Sciatic nerve (tissue), 2 donors: ENCODE data around the gene ANXA4. TPM values are rescaled to one million over a fixed set of nuclear protein-coding genes. Genes with fewer than 3 reads are reported as not detected.
"Not testable (repeated sequence)": the region's sequence is repeated elsewhere in the genome, so short reads cannot be mapped to it uniquely, and the experiment has no call there.

Source experiments
- ATAC-seq: fragments of 200-7000 bp; cut with Tn5 transposase; one replicate; pipeline ENCODE4 v1.9.1; 2020; ENCODE audit warnings: mild to moderate bottlenecking, moderate library complexity
- DNase-seq: peaks from one replicate; pipeline ENCODE4 v3.0.0-alpha.2; 2020; ENCODE audit warnings: low spot score
- intact Hi-C: fragments of 100-400 bp; cut with DNase I; formaldehyde crosslinking; loops from one replicate; pipeline ENCODE4 v1.14.2; 2022
- total RNA-seq: library from RNA; stranded (reverse); fragmentation: NEBNext Ultra II Directional; extraction: Animal tissue kit (Norgen Biotek cat#: 25700); gene quantifications from one replicate; pipeline ENCODE4 v1.2.1, GENCODE V29; 2021
- donor health status: DM: no; HTN: no; CAD: no.
- donor health status: DM: no; HTN: no; CAD: no.

The ANXA4 gene
- total RNA-seq, 1 donor from 2014 or later, result 117 TPM

DNA sequence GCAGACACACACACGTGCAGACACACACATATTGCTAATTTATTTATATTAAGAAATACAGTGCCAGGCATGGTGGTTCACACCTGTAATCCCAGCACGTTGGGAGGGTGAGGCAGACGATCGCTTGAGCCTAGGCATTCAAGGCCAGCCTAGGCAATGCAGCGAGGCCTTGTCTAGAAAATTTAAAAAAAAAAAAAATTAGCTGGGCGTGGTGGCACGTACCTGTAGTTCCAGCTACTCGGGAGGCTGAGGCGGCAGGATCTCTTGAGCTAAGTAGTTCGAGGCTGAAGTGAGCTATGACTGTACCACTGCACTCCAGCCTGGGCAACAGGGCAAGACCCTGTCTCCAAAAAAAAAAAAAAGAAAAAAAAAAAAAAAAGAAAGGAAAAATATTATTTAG, 28.8 kb downstream of the ANXA4 start:
- DNase-seq (no peak), ATAC-seq (no peak)
- intact Hi-C loops, result no loop called here

DNA sequence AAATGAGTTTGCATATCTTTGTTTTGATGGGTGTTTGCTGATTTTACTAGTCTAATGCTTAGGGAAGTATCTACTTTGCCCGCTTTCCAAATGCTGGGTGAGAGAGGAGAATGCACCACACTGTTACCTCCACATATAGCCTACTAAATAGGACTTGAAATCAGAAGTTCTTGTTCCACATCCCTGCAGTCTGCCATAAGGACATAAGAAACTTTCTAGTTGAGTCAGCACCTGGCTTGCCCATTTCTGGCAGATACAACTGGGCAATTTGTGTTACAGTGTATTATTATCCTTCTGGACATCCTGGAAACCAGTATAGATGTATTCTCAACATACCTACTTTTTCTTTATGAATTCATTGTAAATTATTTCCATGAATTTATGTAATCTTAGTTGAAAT, 29.5 kb downstream of the ANXA4 start:
- ATAC-seq (no peak), DNase-seq (no peak)
- intact Hi-C loops, result no loop called here

DNA sequence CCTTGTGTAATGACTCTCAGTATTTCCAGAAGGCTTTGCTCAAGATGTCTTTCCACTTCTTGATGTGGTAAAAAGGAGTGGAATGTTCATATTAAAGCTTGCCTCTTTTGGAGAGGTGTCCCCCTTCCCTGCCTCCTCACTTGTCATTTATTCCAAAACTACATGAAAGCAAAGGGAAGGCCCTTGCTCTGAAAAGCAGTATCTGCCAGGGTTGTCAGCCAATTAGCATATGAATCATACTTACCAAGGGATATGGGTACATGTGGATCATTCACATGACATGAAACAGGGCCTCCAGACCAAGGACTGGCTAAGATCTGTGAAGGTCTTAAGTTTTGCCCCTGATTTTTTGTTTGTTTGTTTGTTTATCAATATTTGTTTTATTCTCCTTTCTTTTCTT, 31.3 kb downstream of the ANXA4 start:
- intact Hi-C loops, result no loop called here
- DNase-seq (no peak), ATAC-seq (peak; percentile 41)

DNA sequence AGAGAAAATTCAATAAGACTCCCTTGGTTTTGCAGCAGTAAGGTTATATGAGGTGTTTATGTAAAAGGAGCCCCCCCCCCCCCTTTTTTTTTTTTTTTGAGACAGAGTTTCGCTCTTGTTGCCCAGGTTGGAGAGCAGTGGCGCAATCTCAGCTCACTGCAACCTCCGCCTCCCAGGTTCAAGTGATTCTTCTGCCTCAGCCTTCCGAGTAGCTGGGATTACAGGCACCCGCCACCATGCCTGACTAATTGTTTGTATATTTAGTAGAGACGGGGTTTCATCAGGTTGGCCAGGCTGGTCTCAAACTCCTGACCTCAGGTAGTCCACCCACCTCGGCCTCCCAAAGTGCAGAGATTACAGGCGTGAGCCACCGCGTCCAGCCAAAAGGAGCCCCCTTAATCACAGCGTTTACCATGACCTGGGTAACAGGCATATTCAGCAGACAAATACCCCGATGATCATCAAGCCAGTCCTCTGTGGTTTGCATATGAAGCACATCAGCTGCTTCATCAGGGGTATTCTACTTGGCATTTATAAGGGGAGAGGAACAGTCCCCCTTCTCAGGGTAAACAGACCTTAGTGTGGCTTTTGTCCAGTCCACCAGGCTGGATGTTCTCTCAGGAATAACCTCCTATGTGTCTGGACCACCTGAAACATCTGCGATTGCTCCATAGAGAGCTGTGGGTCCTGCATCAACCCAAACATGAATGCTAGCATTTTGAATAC, 32.5 kb downstream of the ANXA4 start:
- intact Hi-C loops, DNase-seq: not testable (repeated sequence)

DNA sequence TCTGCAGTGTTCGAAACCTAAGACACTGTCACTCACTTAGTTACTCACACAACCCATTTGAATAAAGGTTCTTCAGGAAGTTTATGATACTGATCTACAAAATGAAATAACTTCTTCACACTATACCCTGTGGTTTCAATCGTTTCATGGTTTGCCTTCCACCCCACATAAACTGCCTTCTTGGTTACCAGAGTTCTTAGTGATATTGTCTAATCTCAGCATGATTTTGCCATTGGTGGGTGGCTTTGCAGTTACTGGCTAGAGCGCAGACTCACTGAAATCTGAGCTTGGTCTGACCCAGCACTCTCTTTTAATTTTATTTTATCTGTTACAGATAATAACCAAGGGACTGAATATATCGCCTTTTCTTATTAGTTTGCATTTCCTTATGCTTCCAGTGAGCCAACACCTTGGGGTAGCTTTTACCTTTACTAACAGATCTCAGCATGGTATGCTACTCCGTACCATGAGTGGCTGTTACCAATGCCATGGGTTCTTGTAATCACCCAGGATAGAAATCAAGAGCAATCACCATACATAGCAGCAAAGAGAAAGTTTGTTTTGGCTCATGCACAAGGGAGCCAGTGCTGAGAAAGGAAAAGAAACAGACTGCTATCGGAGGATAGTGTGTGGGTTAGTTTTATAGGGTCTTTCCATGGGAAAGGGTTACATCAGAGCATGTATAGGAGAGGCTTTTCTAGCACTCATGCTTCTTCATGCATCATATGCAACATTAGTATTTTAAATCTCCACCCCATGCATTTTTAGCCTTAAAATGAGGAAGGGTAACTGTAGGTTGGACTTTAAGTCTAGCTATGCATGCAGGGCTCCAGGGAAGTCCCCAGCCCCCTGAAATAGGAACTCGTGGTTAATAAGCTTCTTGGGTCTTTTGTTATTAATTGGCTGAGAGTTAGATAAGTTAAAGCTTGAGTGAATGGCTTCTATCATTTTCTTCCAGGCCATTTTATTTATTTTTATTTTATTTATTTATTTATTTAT, 33.3 kb downstream of the ANXA4 start:
- DNase-seq (no peak), ATAC-seq (no peak)
- intact Hi-C loops, result no loop called here

More for the DNA sequence above, 32.5 kb downstream of the ANXA4 start:
- not testable (repeated sequence) for ATAC-seq

DNA sequence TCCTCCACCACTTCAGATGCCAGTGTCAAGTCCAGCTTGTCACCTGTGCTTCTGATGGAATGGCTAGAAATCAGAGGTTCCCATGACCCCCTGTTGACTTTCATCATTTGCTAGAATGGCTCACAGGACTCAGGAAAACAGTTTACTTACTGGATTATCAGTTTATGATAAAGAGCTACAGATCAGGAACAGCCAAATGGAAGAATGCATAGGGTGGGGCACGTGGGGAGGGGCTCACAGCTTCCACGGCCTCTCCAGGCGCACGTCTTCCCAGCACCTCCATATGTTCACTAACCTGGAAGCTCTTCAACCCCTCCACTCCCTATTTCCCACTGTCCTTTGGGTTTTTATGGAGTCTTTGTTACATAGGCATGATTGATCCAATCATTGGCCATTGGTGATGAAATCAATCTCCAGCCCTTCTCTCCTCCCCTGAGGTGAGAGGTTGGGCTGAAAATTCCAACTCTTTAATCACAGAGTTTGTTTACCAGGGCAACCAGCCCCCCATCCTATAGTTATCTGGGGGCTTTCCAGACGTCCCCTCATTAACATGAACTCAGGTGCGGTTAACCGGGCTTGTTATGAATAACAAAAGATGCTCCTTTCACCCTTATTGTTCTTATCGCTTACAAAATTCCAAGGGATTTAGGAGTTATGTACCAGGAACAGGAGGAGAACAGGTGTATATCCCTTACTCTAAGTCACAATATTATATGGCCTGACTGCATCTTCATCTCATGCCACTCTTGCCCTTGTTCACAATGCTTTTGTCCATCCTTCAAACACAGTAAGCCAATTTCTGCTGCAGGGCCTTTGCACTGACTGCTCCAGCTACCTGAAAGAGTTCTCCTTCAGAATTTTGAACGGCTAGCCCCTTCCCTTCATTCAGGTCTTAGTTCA, 35.2 kb downstream of the ANXA4 start:
- intact Hi-C loops, result no loop called here
- ATAC-seq, result no peak

DNA sequence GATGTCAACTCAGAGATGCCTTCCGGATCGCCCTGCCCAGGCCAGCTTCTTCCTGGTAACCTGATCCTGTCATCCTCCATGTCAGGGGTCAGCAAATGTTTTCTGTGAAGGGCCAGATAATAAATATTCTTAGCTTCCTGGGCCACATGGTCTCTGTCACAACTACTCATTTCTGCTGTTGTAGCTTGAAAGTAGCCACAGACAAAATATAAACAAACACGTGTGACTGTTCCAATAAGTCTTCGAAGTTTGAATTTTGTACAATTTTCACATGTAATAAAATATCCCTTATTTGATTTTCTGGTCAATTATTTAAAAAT, 35.8 kb downstream of the ANXA4 start:
- intact Hi-C loops, result no loop called here
- ATAC-seq (no peak), DNase-seq (no peak)

More for the DNA sequence above, 35.2 kb downstream of the ANXA4 start:
- no peak for DNase-seq

DNA sequence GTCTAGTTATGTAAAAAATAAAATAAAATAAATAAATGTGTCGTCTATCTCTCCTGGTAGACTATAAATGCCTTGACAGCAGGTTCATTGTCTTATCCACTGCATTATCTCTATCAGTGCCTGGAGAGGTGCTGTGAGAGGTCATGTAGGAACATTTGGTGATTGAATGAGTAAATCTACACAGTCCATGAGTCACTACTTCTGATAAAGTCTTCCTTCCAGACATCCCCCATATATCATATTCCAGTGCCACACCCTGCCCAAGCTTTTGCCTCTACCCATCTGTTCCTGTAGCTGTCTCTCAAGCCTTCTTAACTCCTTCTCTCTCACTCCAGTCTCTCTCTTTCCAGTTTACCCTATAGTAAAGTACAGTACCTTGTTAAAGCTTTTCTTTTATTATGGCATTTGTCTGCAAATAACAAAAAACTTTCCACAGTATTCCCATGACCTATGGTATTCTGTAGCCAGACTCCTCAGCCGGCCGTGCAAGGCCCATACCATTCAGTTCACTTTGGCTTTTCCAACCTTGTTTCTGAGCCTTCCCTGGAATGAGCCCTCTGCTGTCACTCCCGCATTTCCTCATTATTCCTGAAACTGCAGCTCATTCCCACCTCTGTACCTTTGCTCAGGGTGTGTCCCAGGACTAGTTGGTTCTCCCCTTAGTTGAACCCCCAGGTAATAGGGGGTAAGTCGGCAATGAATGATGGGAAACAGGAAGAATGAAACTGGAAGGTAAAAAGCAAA, 37.5 kb downstream of the ANXA4 start:
- ATAC-seq, result no peak
- intact Hi-C loops, result no loop called here
- DNase-seq, result no peak

DNA sequence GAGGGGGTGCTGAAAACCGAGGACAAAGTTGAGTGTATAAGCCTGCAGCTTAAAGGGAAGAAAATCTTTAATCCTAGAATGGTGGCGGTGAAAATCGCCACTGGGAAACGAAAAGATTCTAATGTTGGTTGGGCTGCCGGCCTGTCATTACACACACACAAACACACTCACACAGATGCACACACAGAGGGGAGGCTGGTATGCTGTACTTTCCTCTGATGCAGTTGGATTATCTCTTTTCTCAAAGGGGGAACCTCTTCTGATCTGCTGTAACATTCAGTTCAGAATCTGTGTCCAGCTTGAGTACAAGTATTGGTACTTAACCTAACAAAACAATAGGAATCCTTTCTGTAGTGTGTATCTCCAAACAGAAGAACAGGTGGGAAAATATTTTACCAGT, 39.0 kb downstream of the ANXA4 start:
- DNase-seq, result no peak
- no peak for ATAC-seq
- intact Hi-C loops, result no loop called here

DNA sequence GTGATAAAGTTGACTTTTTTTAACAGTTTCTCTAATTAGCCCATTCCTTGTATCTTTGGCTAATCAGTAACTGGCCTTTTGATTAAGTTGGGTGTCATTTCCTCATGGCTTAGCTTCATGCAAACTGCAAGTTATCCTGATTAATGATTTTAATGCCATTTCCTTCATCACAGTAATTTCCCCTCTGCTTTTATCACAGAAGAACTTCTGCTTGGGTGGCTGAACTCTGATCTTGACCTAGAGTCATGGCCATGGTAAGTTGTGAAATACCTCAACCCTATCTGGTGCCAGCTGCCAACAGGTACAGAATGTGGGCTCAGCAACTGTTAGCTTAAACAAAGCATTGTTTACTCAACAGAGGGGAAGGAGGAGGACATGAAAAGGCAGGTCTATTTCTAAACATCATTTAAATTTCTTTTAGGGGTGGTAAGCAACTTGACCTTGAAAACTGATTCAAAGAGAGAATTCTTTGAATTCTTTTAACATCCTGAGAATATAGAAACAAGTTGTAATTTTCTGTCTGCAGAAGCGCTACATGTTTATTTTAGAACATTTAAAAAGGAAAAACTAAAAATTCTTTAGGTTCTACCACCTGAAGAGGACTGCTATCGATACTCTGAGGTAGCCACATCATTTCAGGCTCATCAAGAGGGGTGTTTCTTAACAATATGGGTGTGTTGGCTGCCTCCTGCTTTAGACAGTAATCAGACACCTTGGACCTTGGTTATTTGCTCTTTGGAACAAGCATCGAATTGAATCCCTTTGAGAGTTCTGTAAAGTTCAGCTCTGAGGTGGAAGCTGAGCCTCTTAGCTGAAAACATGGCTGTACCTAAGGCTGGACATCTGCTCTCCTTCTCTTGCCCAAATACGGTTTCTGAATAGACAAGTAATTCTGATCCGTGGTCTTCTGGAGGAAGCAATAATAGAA, 39.7 kb downstream of the ANXA4 start:
- no peak for DNase-seq
- no peak for ATAC-seq
- intact Hi-C loops, result no loop called here

DNA sequence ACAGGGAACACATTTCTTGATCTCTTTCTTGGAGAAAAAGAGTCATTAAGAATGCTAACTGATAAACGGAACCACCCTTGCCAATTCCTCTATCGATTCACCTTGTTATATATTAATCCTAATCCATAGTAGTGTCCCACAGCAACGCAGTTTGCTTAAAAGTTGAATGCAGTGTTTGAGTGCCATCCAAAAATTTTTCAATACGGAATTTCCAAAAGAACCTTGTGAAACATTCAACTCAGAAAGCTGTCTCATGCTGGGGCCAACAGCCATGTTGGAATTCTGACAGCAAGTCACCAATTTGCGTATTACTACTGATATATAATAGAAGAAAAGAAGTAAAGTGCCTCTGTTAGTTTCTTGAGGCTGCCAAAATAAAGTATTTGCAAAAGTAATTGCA, 42.3 kb downstream of the ANXA4 start:
- DNase-seq (no peak), ATAC-seq (no peak)
- intact Hi-C loops, result no loop called here

DNA sequence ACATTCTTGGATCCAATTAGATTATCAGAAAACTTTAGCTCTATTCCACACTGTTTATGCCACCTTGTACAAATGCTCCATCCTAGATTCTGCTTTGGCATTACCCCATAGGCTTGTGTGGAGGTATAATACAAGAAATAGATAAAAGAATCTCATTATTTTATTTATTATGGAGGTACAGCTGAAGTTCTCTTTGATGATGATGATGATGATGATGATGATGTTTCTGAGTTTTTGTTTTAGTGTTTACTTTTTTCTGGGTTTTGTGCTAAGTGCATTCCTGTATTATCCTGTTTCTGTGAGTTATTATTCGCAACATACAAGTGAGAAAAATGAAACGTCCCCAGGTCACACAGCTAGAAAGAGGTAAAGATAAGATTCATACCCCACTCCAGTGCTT, 43.4 kb downstream of the ANXA4 start:
- intact Hi-C loops, result no loop called here
- ATAC-seq, result no peak
- DNase-seq, result no peak

DNA sequence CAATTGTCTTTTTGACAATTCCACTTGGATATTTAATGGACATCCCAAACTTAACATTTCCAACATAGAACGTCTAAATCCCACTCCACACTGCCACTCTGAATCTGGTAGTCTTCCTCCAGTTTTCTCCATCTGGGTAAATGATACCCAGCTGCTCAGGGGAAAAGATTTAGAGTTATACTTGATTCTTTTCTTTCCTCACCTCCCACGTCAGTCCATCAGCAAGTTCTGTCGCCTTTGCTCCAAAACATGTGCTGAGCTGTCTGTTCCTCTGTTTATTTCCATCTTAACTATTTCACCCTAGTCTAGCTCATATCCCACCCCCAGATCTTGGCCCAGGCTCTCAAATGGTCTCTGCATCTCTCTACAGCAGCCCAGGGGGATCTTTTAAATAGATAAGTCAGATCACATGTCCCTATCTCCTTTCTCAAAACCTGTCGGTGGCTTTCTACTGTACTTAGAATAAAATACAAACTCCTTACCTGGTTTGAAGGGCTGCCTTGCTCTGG, 44.2 kb downstream of the ANXA4 start:
- ATAC-seq (no peak), DNase-seq (no peak)
- intact Hi-C loops, result no loop called here

DNA sequence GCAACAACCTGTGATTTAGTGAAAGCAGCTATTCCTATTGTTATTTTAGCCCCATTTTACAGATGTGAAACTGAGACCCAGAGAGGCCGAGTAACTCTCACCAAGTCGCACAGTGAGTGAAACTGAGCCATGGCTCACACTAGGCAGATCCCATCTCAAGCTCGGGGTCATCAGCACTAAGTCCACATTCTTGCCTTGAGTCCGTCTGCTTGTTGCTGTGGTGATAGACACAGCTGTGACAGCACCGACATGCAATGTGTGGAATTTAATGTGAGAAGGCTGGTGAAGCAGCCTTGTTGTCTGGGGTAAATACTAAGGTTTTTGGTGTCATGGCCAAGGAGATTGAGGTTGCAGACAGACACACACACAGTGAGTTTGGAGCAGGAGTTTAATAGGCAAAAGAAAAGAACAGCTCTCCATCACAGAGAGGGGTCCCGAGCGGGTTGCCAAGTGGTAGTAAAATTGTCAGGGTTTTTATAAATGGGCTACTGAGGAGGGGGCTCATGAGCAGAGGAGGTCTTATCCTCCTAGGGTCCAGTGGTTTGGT, 47.3 kb downstream of the ANXA4 start:
- intact Hi-C loops, result no loop called here
- peak; percentile 72 for ATAC-seq
- no peak for DNase-seq

DNA sequence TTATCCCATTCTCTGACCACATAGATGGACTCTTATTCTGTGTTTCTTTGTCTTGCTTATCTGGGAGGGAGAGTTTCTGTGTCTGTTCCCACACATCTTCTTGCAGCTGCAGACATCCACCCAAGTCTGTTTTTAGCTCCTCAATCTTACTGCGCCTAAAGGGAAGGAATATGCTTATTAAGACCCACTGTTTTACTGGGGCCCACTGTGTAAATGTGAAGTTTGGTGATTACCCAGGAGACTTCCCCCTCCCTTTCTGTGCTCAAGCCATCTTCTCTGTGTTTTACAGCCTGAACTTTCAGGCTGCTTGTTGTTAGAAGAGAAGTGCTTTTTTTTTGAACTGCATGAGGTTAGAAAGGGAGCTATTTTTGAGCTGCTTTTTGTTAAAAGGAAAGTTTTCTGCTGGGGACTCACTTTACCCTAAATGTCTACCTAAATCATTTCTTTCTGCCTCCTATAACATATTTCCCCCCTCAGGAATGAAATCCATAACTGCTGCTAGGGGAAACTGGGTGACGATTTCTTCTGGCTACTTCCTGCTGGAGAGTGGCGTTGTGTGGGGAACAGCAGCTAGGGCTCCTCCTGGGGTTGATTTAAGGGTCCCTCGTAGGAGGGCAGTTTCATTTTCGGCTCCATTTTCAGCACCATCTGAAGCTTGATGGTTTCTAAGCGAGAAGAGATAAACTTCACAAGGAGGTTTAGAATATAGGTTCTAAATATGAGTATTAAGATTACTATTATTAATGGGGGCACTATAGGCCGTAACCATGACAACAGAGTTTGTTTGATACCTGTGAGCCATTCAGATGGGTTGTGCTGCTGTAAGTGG, 48.1 kb downstream of the ANXA4 start:
- peak; percentile 78 for ATAC-seq
- intact Hi-C loops, result no loop called here
- DNase-seq, result no peak

DNA sequence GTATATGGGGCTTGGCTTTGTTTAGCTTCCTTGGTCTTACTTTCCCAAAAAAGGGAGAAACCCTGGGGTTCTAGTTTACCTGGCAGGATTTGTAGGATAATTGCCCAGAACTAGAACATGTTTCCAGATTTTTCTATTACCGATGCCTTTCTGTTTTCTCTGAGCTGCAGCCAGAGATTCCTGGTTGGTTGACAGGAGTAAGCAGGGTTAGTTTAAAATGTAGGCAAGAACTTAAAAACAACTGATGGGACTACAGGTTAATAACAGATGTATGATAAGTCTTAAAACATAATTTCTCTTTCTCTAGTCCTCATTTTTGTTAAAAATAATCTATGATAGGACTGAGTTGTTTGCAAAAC, 48.6 kb downstream of the ANXA4 start:
- no peak for DNase-seq
- intact Hi-C loops, result no loop called here
- ATAC-seq, result peak; percentile 19
